ENCODE results near the gene AS3MT.

GRCh38 chr10:102904346-102904745 is 35.1 kb downstream of the AS3MT start:
- TF ChIP-seq TAF1 (IDR thresholded peaks at IDR 0.05; ENCODE audit: low read depth, low read length) (no peak), POLR2AphosphoS5 (IDR thresholded peaks at IDR 0.05; ENCODE audit: low read depth, low read length) (no peak), SPI1 (IDR thresholded peaks at IDR 0.05; ENCODE audit: low read depth, low read length) (no peak), POLR2A (IDR thresholded peaks at IDR 0.05; ENCODE audit: low read depth, low read length) (no peak), PAX5 (IDR thresholded peaks at IDR 0.05; ENCODE audit: insufficient read depth, low read length, severe bottlenecking) (no peak)
